HG03457 (cell line): ENCODE results near the gene TTC28.
"Not testable (repeated sequence)": the region's sequence is repeated elsewhere in the genome, so short reads cannot be mapped to it uniquely, and the experiment has no call there.

Experiments used
- ATAC-seq: cut with Tn5 transposase; IDR thresholded peaks from one replicate; pipeline ENCODE4 v1.9.1; 2021; ENCODE audit warnings: moderate number of reproducible peaks; ENCODE audit not compliant: unreplicated experiment

Gene TTC28

GRCh38 chr22:28375761-28376534 lies 303.7 kb downstream of the TTC28 start:
- no peak for ATAC-seq

- ATAC-seq, result no peak
These were observed 305.8 kb downstream of the TTC28 start for GRCh38 chr22:28373831-28374230.

GRCh38 chr22:28369854-28370253 lies 309.8 kb downstream of the TTC28 start:
- no peak for ATAC-seq

- ATAC-seq, result no peak
These were observed 312.8 kb downstream of the TTC28 start for GRCh38 chr22:28366856-28367255.

GRCh38 chr22:28365371-28365770 lies 314.3 kb downstream of the TTC28 start:
- no peak for ATAC-seq

GRCh38 chr22:28364105-28364504 lies 315.5 kb downstream of the TTC28 start:
- not testable (repeated sequence) for ATAC-seq

- ATAC-seq, result no peak
These were observed 318.7 kb downstream of the TTC28 start for GRCh38 chr22:28360939-28361338.

GRCh38 chr22:28358312-28358711 lies 321.3 kb downstream of the TTC28 start:
- ATAC-seq, result no peak

- ATAC-seq, result no peak
These were observed 322.4 kb downstream of the TTC28 start for GRCh38 chr22:28357193-28357592.

- no peak for ATAC-seq
These were observed 328.2 kb downstream of the TTC28 start for GRCh38 chr22:28351476-28351875.

GRCh38 chr22:28348613-28349609 lies 330.7 kb downstream of the TTC28 start:
- ATAC-seq, result no peak

- ATAC-seq, result no peak
These were observed 333.3 kb downstream of the TTC28 start for GRCh38 chr22:28346308-28346707.

- no peak for ATAC-seq
These were observed 334.5 kb downstream of the TTC28 start for GRCh38 chr22:28344918-28345703.

GRCh38 chr22:28341001-28341400 lies 338.6 kb downstream of the TTC28 start:
- no peak for ATAC-seq

GRCh38 chr22:28333088-28333487 lies 346.6 kb downstream of the TTC28 start:
- ATAC-seq, result no peak

- ATAC-seq, result no peak
These were observed 347.2 kb downstream of the TTC28 start for GRCh38 chr22:28332410-28332809.

- no peak for ATAC-seq
These were observed 347.9 kb downstream of the TTC28 start for GRCh38 chr22:28331695-28332094.

- no peak for ATAC-seq
These were observed 350.2 kb downstream of the TTC28 start for GRCh38 chr22:28329186-28330073.

- ATAC-seq, result no peak
These were observed 350.9 kb downstream of the TTC28 start for GRCh38 chr22:28328756-28329155.

GRCh38 chr22:28316014-28316413 lies 363.6 kb downstream of the TTC28 start:
- ATAC-seq, result no peak
